WTC11 (cell line): ENCODE data around the gene NEUROG1.
"Not testable (repeated sequence)": the region's sequence is repeated elsewhere in the genome, so short reads cannot be mapped to it uniquely, and the experiment has no call there.

ENCODE experiments used
- CREB1 ChIP-seq: sonication (generic); formaldehyde crosslinking; IDR thresholded peaks from 2 replicates; pipeline ENCODE4 v1.8.0; 2023; ENCODE audit warnings: mild to moderate bottlenecking, missing genetic modification reagents
- CTCF ChIP-seq: fragments of 200-600 bp; IDR thresholded peaks from 2 replicates; pipeline ENCODE4 v1.8.0; 2022; ENCODE audit warnings: antibody characterized with exemption
- E2F1 ChIP-seq: sonication (generic); formaldehyde crosslinking; IDR thresholded peaks from 2 replicates; pipeline ENCODE4 v1.8.0; 2022; ENCODE audit warnings: mild to moderate bottlenecking, missing genetic modification reagents
- EMX1 ChIP-seq: fragments of 250-450 bp; sonication (Bioruptor Pico); IDR thresholded peaks from 2 replicates; pipeline ENCODE4 v1.8.0; 2021; ENCODE audit warnings: mild to moderate bottlenecking
- FOXK1 ChIP-seq: sonication (generic); formaldehyde crosslinking; IDR thresholded peaks from 2 replicates; pipeline ENCODE4 v1.8.0; 2022; ENCODE audit warnings: mild to moderate bottlenecking, moderate library complexity, missing genetic modification reagents
- MXD4 ChIP-seq: fragments of 250-450 bp; sonication (Bioruptor Pico); IDR thresholded peaks from 2 replicates; pipeline ENCODE4 v1.8.0; 2021; ENCODE audit warnings: mild to moderate bottlenecking, moderate library complexity, borderline replicate concordance
- TP53 ChIP-seq: sonication (generic); formaldehyde crosslinking; IDR thresholded peaks from 2 replicates; pipeline ENCODE4 v1.8.1; 2023; ENCODE audit warnings: mild to moderate bottlenecking, missing genetic modification reagents
- USF2 ChIP-seq: sonication (generic); formaldehyde crosslinking; IDR thresholded peaks from 2 replicates; pipeline ENCODE4 v1.8.1; 2023; ENCODE audit warnings: mild to moderate bottlenecking, missing genetic modification reagents, moderate library complexity
- ZBTB21 ChIP-seq: sonication (generic); formaldehyde crosslinking; IDR thresholded peaks from 2 replicates; pipeline ENCODE4 v1.8.1; 2023; ENCODE audit warnings: mild to moderate bottlenecking, missing genetic modification reagents, borderline replicate concordance
- ZNF425 ChIP-seq: fragments of 250-450 bp; sonication (Bioruptor Pico); conservative IDR thresholded peaks from 2 replicates; pipeline ENCODE4 v1.9.0; 2021; ENCODE audit warnings: mild to moderate bottlenecking

- TF ChIP-seq CTCF; CREB1 (CRISPR knock-in tag); ZNF425 (CRISPR knock-in tag); MXD4; E2F1 (CRISPR knock-in tag); EMX1; FOXK1 (CRISPR knock-in tag); TP53; ZBTB21; USF2 (CRISPR knock-in tag): not testable (repeated sequence)
Observed at GRCh38 chr5:135529576-135529975, 6.2 kb downstream of the NEUROG1 start.
